K562 (cell line): Measurements from ENCODE around the gene MFSD12. TPM values are rescaled to one million over a fixed set of nuclear protein-coding genes. Genes with fewer than 3 reads are reported as not detected.

ENCODE experiments used
- CCNT2 ChIP-seq: IDR thresholded peaks from 2 replicates; pipeline ENCODE4 v1.6.1; 2011; ENCODE audit warnings: borderline replicate concordance, low read depth, mild to moderate bottlenecking, moderate library complexity, mixed read lengths, low read length; ENCODE audit not compliant: insufficient read length; ENCODE audit errors: extremely low read depth
- EGR1 ChIP-seq: fragments of 450-650 bp; conservative IDR thresholded peaks from 2 replicates; pipeline ENCODE4 v1.6.1; 2017; ENCODE audit warnings: mild to moderate bottlenecking
- ELF2 ChIP-seq: fragments of 250-450 bp; sonication (Bioruptor Pico); IDR thresholded peaks from 2 replicates; pipeline ENCODE4 v1.5.0; 2021; ENCODE audit warnings: mild to moderate bottlenecking
- EZH2 ChIP-seq: IDR thresholded peaks from 2 replicates; pipeline ENCODE4 v1.6.1; 2012; ENCODE audit warnings: low read depth, mild to moderate bottlenecking, inconsistent platforms, low read length, borderline replicate concordance
- JUN ChIP-seq, 2 experiments: sonication (generic) in 1 of 2; formaldehyde crosslinking in 1 of 2; IDR thresholded peaks; 2 replicates each; pipeline versions ENCODE4 v1.6.1 to v1.8.0; 2012 to 2022; ENCODE audit warnings: borderline replicate concordance in 2 of 2, mild to moderate bottlenecking in 2 of 2, improper control_type of control experiment in 1 of 2, low read depth in 1 of 2, low read length in 1 of 2, missing genetic modification reagents in 1 of 2
- KDM4B ChIP-seq, 2 experiments: fragments of 450-650 bp in 1 of 2; sonication (generic) in 1 of 2; IDR thresholded peaks; 2 replicates each; pipeline ENCODE4 v1.6.1; 2016 to 2017; ENCODE audit warnings: borderline replicate concordance in 2 of 2, antibody characterized with exemption in 1 of 2, low read depth in 1 of 2, mild to moderate bottlenecking in 1 of 2
- MCM2 ChIP-seq: fragments of 450-650 bp; IDR thresholded peaks from 2 replicates; pipeline ENCODE4 v1.6.1; 2017; ENCODE audit warnings: low read depth, mild to moderate bottlenecking
- POU5F1 ChIP-seq: fragments of 150-350 bp; IDR thresholded peaks from 2 replicates; pipeline ENCODE4 v1.6.1; 2014; ENCODE audit warnings: borderline replicate concordance, low read length, low read depth, mild to moderate bottlenecking; ENCODE audit not compliant: partially characterized antibody
- RBM25 ChIP-seq: fragments of 200-400 bp; formaldehyde crosslinking; IDR thresholded peaks from 2 replicates; pipeline ENCODE4 v1.6.1; 2018; ENCODE audit warnings: low read length, low read depth, moderate library complexity; ENCODE audit not compliant: severe bottlenecking
- SOX6 ChIP-seq: fragments of 450-650 bp; IDR thresholded peaks from 2 replicates; pipeline ENCODE4 v1.6.1; 2014; ENCODE audit warnings: mild to moderate bottlenecking
- TAF15 ChIP-seq: fragments of 200-400 bp; formaldehyde crosslinking; IDR thresholded peaks from 2 replicates; pipeline ENCODE4 v1.6.1; 2017; ENCODE audit warnings: mild to moderate bottlenecking, low read depth, low read length, moderate library complexity
- ZNF12 ChIP-seq: sonication (generic); formaldehyde crosslinking; IDR thresholded peaks from 2 replicates; pipeline ENCODE4 v1.4.0; 2020; ENCODE audit warnings: mild to moderate bottlenecking, missing genetic modification reagents
- polyA plus RNA-seq, 8 experiments: library from polyadenylated mRNA; depleted of rRNA in 4 of 8; stranded (reverse) in 5 of 8; unstranded in 3 of 8; fragments of >200 nt; fragmentation: Nextera tagmentation in 2 of 8; fragmentation: Illumina TruSeq in 1 of 8; extraction: Ambion mirVana in 2 of 8; extraction: Trizol in 1 of 8; gene quantifications; 2 replicates each; pipeline versions ENCODE4 v1.2.1 to v1.2.3, GENCODE V29; 2011 to 2014; ENCODE audit warnings: inconsistent platforms in 1 of 8, missing spikeins in 1 of 8
- total RNA-seq, 7 experiments: library from RNA; depleted of rRNA in 6 of 7; stranded (reverse); fragments of >200 nt in 6 of 7; fragmentation: Illumina TruSeq in 2 of 7; extraction: Trizol in 2 of 7; gene quantifications; 2 replicates each; pipeline versions ENCODE4 v1.2.1 to v1.2.3, GENCODE V29; 2011 to 2021; ENCODE audit warnings: low replicate concordance in 1 of 7
- TF ChIP-seq, protein P1 (sequence below): fragments of 150-350 bp; IDR thresholded peaks from 2 replicates; pipeline ENCODE4 v1.6.1; 2014; ENCODE audit warnings: low read depth, mild to moderate bottlenecking, low read length, borderline replicate concordance
- TF ChIP-seq, protein P2 (sequence below): fragments of 450-650 bp; IDR thresholded peaks from 2 replicates; pipeline ENCODE4 v1.6.1; 2016; ENCODE audit warnings: borderline replicate concordance
- TF ChIP-seq, protein P3 (sequence below): sonication (generic); formaldehyde crosslinking; IDR thresholded peaks from 2 replicates; pipeline ENCODE4 v1.8.1; 2023; ENCODE audit warnings: missing genetic modification reagents, mild to moderate bottlenecking, borderline replicate concordance

Gene MFSD12
- total and polyA plus RNA-seq, 9 of the 15 experiments (the other 6 are each of a cell fraction or from before 2014, with no cell fraction given) = 0.69 to 112 (median 31.8) TPM

DNA sequence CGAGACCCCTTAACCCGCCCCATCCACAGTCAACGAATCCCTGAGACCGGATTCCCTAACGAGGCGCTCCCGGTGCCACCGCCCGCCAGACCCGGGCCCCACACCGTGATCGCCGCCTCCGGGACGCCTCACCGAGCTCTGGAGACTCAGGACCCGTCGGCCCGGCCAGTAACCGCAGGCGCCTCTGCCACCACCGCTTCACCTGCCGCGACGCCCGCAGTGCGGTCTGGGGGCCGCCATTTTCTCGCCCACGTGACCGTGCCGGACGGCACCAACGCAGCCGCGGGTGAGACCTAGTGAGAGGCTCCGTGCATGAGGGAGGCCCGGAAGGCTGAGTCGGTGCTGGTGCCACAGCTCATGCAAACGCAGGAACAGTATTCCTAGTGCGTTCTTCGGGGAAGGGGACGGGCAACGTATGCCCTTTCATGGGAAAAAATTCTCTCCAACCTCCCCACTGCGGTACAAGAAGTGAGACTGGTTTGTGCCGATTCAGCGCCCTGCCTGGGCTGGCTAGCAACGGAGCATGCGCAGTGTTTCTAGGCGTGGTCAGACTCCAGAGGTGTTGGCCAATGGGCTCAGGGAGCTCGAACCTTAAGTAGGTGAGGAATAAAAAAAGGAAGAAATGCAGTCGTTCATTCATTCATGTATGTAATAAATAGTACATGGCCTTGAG is 56.8 kb downstream of the MFSD12 start, which contains the start of gene DOHH (continued):
- TF ChIP-seq, protein P1, sequence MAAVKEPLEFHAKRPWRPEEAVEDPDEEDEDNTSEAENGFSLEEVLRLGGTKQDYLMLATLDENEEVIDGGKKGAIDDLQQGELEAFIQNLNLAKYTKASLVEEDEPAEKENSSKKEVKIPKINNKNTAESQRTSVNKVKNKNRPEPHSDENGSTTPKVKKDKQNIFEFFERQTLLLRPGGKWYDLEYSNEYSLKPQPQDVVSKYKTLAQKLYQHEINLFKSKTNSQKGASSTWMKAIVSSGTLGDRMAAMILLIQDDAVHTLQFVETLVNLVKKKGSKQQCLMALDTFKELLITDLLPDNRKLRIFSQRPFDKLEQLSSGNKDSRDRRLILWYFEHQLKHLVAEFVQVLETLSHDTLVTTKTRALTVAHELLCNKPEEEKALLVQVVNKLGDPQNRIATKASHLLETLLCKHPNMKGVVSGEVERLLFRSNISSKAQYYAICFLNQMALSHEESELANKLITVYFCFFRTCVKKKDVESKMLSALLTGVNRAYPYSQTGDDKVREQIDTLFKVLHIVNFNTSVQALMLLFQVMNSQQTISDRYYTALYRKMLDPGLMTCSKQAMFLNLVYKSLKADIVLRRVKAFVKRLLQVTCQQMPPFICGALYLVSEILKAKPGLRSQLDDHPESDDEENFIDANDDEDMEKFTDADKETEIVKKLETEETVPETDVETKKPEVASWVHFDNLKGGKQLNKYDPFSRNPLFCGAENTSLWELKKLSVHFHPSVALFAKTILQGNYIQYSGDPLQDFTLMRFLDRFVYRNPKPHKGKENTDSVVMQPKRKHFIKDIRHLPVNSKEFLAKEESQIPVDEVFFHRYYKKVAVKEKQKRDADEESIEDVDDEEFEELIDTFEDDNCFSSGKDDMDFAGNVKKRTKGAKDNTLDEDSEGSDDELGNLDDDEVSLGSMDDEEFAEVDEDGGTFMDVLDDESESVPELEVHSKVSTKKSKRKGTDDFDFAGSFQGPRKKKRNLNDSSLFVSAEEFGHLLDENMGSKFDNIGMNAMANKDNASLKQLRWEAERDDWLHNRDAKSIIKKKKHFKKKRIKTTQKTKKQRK = no peak
- TF ChIP-seq POU5F1 (no peak), TAF15 (no peak), MCM2 (no peak), EZH2 (no peak), ZNF12 (CRISPR knock-in tag) (no peak), JUN (IDR thresholded peaks at IDR 0.05; ENCODE audit: borderline replicate concordance, low read depth, low read length) (no peak; the same call in 1 of the 2 replicates), JUN (CRISPR knock-in tag; IDR thresholded peaks at IDR 0.05; ENCODE audit: borderline replicate concordance) (no peak), ELF2 (CRISPR knock-in tag) (no peak), SOX6 (0 out of 2 replicates have a peak, but pooled peaks have one; percentile 5), KDM4B (IDR thresholded peaks at IDR 0.05; ENCODE audit: borderline replicate concordance in 2 of 2, low read depth in 1 of 2) (peak in 1 of 2 experiments; percentile 82; a peak in 1 of 4 replicates), CCNT2 (peak; percentile 73), RBM25 (peak; percentile 35), EGR1 (peak; percentile 81)
- TF ChIP-seq, protein P2, sequence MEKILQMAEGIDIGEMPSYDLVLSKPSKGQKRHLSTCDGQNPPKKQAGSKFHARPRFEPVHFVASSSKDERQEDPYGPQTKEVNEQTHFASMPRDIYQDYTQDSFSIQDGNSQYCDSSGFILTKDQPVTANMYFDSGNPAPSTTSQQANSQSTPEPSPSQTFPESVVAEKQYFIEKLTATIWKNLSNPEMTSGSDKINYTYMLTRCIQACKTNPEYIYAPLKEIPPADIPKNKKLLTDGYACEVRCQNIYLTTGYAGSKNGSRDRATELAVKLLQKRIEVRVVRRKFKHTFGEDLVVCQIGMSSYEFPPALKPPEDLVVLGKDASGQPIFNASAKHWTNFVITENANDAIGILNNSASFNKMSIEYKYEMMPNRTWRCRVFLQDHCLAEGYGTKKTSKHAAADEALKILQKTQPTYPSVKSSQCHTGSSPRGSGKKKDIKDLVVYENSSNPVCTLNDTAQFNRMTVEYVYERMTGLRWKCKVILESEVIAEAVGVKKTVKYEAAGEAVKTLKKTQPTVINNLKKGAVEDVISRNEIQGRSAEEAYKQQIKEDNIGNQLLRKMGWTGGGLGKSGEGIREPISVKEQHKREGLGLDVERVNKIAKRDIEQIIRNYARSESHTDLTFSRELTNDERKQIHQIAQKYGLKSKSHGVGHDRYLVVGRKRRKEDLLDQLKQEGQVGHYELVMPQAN = peak; percentile 97
- TF ChIP-seq, protein P3, sequence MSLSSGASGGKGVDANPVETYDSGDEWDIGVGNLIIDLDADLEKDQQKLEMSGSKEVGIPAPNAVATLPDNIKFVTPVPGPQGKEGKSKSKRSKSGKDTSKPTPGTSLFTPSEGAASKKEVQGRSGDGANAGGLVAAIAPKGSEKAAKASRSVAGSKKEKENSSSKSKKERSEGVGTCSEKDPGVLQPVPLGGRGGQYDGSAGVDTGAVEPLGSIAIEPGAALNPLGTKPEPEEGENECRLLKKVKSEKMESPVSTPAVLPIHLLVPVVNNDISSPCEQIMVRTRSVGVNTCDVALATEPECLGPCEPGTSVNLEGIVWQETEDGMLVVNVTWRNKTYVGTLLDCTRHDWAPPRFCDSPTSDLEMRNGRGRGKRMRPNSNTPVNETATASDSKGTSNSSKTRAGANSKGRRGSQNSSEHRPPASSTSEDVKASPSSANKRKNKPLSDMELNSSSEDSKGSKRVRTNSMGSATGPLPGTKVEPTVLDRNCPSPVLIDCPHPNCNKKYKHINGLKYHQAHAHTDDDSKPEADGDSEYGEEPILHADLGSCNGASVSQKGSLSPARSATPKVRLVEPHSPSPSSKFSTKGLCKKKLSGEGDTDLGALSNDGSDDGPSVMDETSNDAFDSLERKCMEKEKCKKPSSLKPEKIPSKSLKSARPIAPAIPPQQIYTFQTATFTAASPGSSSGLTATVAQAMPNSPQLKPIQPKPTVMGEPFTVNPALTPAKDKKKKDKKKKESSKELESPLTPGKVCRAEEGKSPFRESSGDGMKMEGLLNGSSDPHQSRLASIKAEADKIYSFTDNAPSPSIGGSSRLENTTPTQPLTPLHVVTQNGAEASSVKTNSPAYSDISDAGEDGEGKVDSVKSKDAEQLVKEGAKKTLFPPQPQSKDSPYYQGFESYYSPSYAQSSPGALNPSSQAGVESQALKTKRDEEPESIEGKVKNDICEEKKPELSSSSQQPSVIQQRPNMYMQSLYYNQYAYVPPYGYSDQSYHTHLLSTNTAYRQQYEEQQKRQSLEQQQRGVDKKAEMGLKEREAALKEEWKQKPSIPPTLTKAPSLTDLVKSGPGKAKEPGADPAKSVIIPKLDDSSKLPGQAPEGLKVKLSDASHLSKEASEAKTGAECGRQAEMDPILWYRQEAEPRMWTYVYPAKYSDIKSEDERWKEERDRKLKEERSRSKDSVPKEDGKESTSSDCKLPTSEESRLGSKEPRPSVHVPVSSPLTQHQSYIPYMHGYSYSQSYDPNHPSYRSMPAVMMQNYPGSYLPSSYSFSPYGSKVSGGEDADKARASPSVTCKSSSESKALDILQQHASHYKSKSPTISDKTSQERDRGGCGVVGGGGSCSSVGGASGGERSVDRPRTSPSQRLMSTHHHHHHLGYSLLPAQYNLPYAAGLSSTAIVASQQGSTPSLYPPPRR (CRISPR knock-in tag) = no peak; the same call in 1 of the 2 replicates
